Gastroesophageal sphincter (tissue), 4 donors: Measurements from ENCODE around the gene CACNB4. TPM values are rescaled to one million over a fixed set of nuclear protein-coding genes. Genes with fewer than 3 reads are reported as not detected.

ENCODE experiments used
- ATAC-seq: fragments of 150-250 bp; one replicate; pipeline ENCODE4 v1.9.1; 2016; ENCODE audit warnings: mild to moderate bottlenecking, moderate library complexity
- H3K27ac ChIP-seq, 4 donors: fragments of 200-600 bp; sonication (generic) in 3 of 4; 1 replicate in 3 of 4; 2 replicates in 1 of 4; pipeline ENCODE4 v1.5.1; 2016 to 2019
- H3K27me3 ChIP-seq: fragments of 200-600 bp; sonication (generic); one replicate; pipeline ENCODE4 v1.5.1; 2019
- H3K36me3 ChIP-seq, 2 donors: fragments of 200-600 bp; sonication (generic); one replicate each; pipeline ENCODE4 v1.5.1; 2019; ENCODE audit warnings: control low read depth in 1 of 2
- H3K4me1 ChIP-seq, 3 donors: fragments of 200-600 bp; sonication (generic); 1 replicate in 2 of 3; 2 replicates in 1 of 3; pipeline ENCODE4 v1.5.1; 2016 to 2019; ENCODE audit warnings: control low read depth in 2 of 3
- H3K4me3 ChIP-seq, 2 donors: fragments of 200-600 bp; sonication (generic); one replicate each; pipeline ENCODE4 v1.5.1; 2019; ENCODE audit warnings: mild to moderate bottlenecking in 1 of 2, moderate library complexity in 1 of 2
- H3K9me3 ChIP-seq, 3 donors: fragments of 200-600 bp; sonication (generic); one replicate each; pipeline ENCODE4 v1.5.1; 2017 to 2019; ENCODE audit warnings: control low read depth in 2 of 3
- CTCF ChIP-seq, 4 experiments: fragments of 200-600 bp in 2 of 4; fragments of 450-650 bp in 2 of 4; sonication (generic) in 1 of 4; IDR thresholded peaks; one replicate each; pipeline ENCODE4 v1.5.1; 2017 to 2019; ENCODE audit warnings: antibody characterized with exemption in 4 of 4, mild to moderate bottlenecking in 2 of 4, moderate library complexity in 2 of 4
- EP300 ChIP-seq: sonication (generic); formaldehyde crosslinking; IDR thresholded peaks from one replicate; pipeline ENCODE4 v1.6.1; 2017; ENCODE audit warnings: antibody characterized with exemption, mild to moderate bottlenecking
- POLR2A ChIP-seq, 2 donors: fragments of 450-650 bp; IDR thresholded peaks; one replicate each; pipeline ENCODE4 v1.6.1; 2017; ENCODE audit warnings: antibody characterized with exemption in 2 of 2, mild to moderate bottlenecking in 2 of 2, moderate library complexity in 1 of 2
- POLR2AphosphoS5 ChIP-seq: sonication (generic); formaldehyde crosslinking; IDR thresholded peaks from one replicate; pipeline ENCODE4 v1.6.1; 2017; ENCODE audit warnings: antibody characterized with exemption
- WGBS, 2 donors: methylation state at CpG; one replicate each; pipeline ENCODE4 v1.1.5; 2018; ENCODE audit warnings: low coverage in 1 of 2; 5-methylcytosine and 5-hydroxymethylcytosine counted together
- total RNA-seq, 4 donors: library from RNA; depleted of rRNA; stranded (reverse); fragments of >200 nt; gene quantifications; one replicate each; pipeline ENCODE4 v1.1.0, GENCODE V29; 2016

The CACNB4 gene
- total RNA-seq, 4 donors from 2014 or later, result 1.4 to 5.4 (median 1.9) TPM

- ATAC-seq, result no peak
- H3K9me3 ChIP-seq, result no peaks in the 10 kb centered on the region
- H3K27me3 ChIP-seq, result no peaks in the 10 kb centered on the region
- H3K4me3 ChIP-seq, result no peak overlapping the region
- WGBS, 2 donors, result 93 to 100% methylated on average over 3 to 4 of the region's 4 CpGs
- TF ChIP-seq EP300 (no peak), CTCF (IDR thresholded peaks at IDR 0.05) (no peak), POLR2AphosphoS5 (no peak), POLR2A (IDR thresholded peaks at IDR 0.05) (no peak)
- H3K4me1 ChIP-seq, result no peaks in the 10 kb centered on the region
- peaks cover 0 to 29% of the 10 kb centered on the region in 2 donors for H3K36me3 ChIP-seq
- H3K27ac ChIP-seq, result no peak overlapping the region
Observed at GRCh38 chr2:151792589-151792988, 306.3 kb downstream of the CACNB4 start.

- WGBS, 2 donors, result 97 to 100% methylated on average over 3 of the region's 3 CpGs
- TF ChIP-seq POLR2A (IDR thresholded peaks at IDR 0.05) (no peak), EP300 (no peak), POLR2AphosphoS5 (no peak), CTCF (IDR thresholded peaks at IDR 0.05) (no peak)
Observed at GRCh38 chr2:151791545-151791944, 307.3 kb downstream of the CACNB4 start.

GRCh38 chr2:151790689-151791088 is 308.2 kb downstream of the CACNB4 start:
- Histone ChIP-seq H3K27ac (no peak overlapping the region), H3K4me1 (no peaks in the 10 kb centered on the region), H3K27me3 (no peaks in the 10 kb centered on the region), H3K4me3 (no peak overlapping the region), H3K9me3 (no peaks in the 10 kb centered on the region), H3K36me3 (peaks cover 0 to 35% of the 10 kb centered on the region in 2 donors)
- no peak for ATAC-seq
- WGBS, 2 donors, result 100% methylated on average over 1 of the region's 1 CpG
- no peak for TF ChIP-seq EP300
- no peak for TF ChIP-seq POLR2A (IDR thresholded peaks at IDR 0.05)
- TF ChIP-seq CTCF (IDR thresholded peaks at IDR 0.05), result no peak
- TF ChIP-seq POLR2AphosphoS5, result no peak

More at GRCh38 chr2:151791545-151791944, 307.3 kb downstream of the CACNB4 start:
- Histone ChIP-seq H3K4me3 (no peak overlapping the region), H3K4me1 (no peaks in the 10 kb centered on the region), H3K36me3 (peaks cover 0 to 29% of the 10 kb centered on the region in 2 donors), H3K27me3 (no peaks in the 10 kb centered on the region), H3K9me3 (no peaks in the 10 kb centered on the region), H3K27ac (no peak overlapping the region)
- no peak for ATAC-seq

- no peak for TF ChIP-seq POLR2AphosphoS5
- peaks cover 3 to 45% of the 10 kb centered on the region in 2 donors for H3K36me3 ChIP-seq
- H3K9me3 ChIP-seq, result no peaks in the 10 kb centered on the region
- H3K4me3 ChIP-seq, result no peak overlapping the region
- no peaks in the 10 kb centered on the region for H3K4me1 ChIP-seq
- ATAC-seq, result no peak
- no peak overlapping the region for H3K27ac ChIP-seq
- H3K27me3 ChIP-seq, result no peaks in the 10 kb centered on the region
- 83 to 94% methylated on average over 4 of the region's 4 CpGs for WGBS, 2 donors
Observed at GRCh38 chr2:151789055-151789834, 309.6 kb downstream of the CACNB4 start.

GRCh38 chr2:151786483-151786882 is 312.4 kb downstream of the CACNB4 start:
- Histone ChIP-seq H3K36me3 (peaks cover 3 to 39% of the 10 kb centered on the region in 2 donors), H3K27me3 (no peaks in the 10 kb centered on the region), H3K27ac (no peak overlapping the region), H3K4me1 (no peaks in the 10 kb centered on the region), H3K9me3 (no peaks in the 10 kb centered on the region), H3K4me3 (no peak overlapping the region)
- 85 to 88% methylated on average over 1 of the region's 1 CpG for WGBS, 2 donors
- TF ChIP-seq POLR2A (IDR thresholded peaks at IDR 0.05) (no peak), POLR2AphosphoS5 (no peak), EP300 (no peak), CTCF (IDR thresholded peaks at IDR 0.05) (no peak)
- no peak for ATAC-seq
